Tibial nerve (tissue), 4 donors: ENCODE measurements around the gene ID3. TPM values are rescaled to one million over a fixed set of nuclear protein-coding genes. Genes with fewer than 3 reads are reported as not detected.

Source experiments
- DNase-seq, 2 donors: peaks; one replicate each; pipeline ENCODE4 v3.0.0-alpha.2; 2019; ENCODE audit warnings: low spot score in 2 of 2
- H3K27ac ChIP-seq, 4 donors: fragments of 200-600 bp; sonication (generic) in 3 of 4; one replicate each; pipeline ENCODE4 v1.5.1; 2017 to 2019; ENCODE audit warnings: mild to moderate bottlenecking in 1 of 4
- H3K27me3 ChIP-seq, 2 donors: fragments of 200-600 bp; sonication (generic) in 1 of 2; one replicate each; pipeline versions ENCODE4 v1.5.1 to v1.6.0; 2017 to 2019
- H3K36me3 ChIP-seq, 3 donors: fragments of 200-600 bp; sonication (generic); one replicate each; pipeline ENCODE4 v1.5.1; 2018 to 2019
- H3K4me1 ChIP-seq, 4 donors: fragments of 200-600 bp; sonication (generic) in 3 of 4; one replicate each; pipeline ENCODE4 v1.5.1; 2017 to 2019
- H3K4me3 ChIP-seq, 4 donors: fragments of 200-600 bp; sonication (generic) in 3 of 4; one replicate each; pipeline ENCODE4 v1.5.1; 2017 to 2019; ENCODE audit warnings: mild to moderate bottlenecking in 1 of 4, moderate library complexity in 1 of 4
- H3K9me3 ChIP-seq, 4 donors: fragments of 200-600 bp; sonication (generic) in 3 of 4; one replicate each; pipeline ENCODE4 v1.5.1; 2017 to 2019
- CTCF ChIP-seq, 5 experiments: fragments of 200-600 bp in 3 of 5; fragments of 450-650 bp in 2 of 5; sonication (generic) in 3 of 5; IDR thresholded peaks; one replicate each; pipeline ENCODE4 v1.5.1; 2016 to 2019; ENCODE audit warnings: antibody characterized with exemption in 5 of 5, mild to moderate bottlenecking in 3 of 5, moderate library complexity in 2 of 5
- EP300 ChIP-seq, 2 donors: sonication (generic); formaldehyde crosslinking; IDR thresholded peaks; one replicate each; pipeline ENCODE4 v1.6.1; 2017; ENCODE audit warnings: antibody characterized with exemption in 2 of 2, mild to moderate bottlenecking in 1 of 2
- POLR2A ChIP-seq, 2 donors: fragments of 450-650 bp; IDR thresholded peaks; one replicate each; pipeline ENCODE4 v1.6.1; 2017; ENCODE audit warnings: antibody characterized with exemption in 2 of 2, mild to moderate bottlenecking in 2 of 2, moderate library complexity in 2 of 2
- WGBS, 2 donors: methylation state at CpG; one replicate each; pipeline ENCODE4 v1.1.5; 2018; 5-methylcytosine and 5-hydroxymethylcytosine counted together
- total RNA-seq, 4 donors: library from RNA; depleted of rRNA; stranded (reverse); fragments of >200 nt; gene quantifications; one replicate each; pipeline ENCODE4 v1.1.0, GENCODE V29; 2016

Gene ID3
- total RNA-seq, 4 donors from 2014 or later = 263 to 369 (median 312) TPM

- Histone ChIP-seq H3K27ac (peak overlapping the region in 3 of 4 donors; percentile 73 to 91 (median 83)), H3K4me1 (peaks cover 0 to 42% (median 31%) of the 10 kb centered on the region in 4 donors), H3K27me3 (no peaks in the 10 kb centered on the region), H3K9me3 (no peaks in the 10 kb centered on the region), H3K4me3 (no peak overlapping the region), H3K36me3 (no peaks in the 10 kb centered on the region)
- TF ChIP-seq EP300 (IDR thresholded peaks at IDR 0.05) = no peak
- TF ChIP-seq CTCF (IDR thresholded peaks at IDR 0.05) = no peak
- TF ChIP-seq POLR2A (IDR thresholded peaks at IDR 0.05) = no peak
- WGBS, 2 donors = 77 to 80% methylated on average over 5 of the region's 5 CpGs
- DNase-seq = no peak
Measured at GRCh38 chr1:23575226-23575810, 16.0 kb upstream of the ID3 start.

GRCh38 chr1:23574265-23574754, 15.0 kb upstream of the ID3 start:
- DNase-seq = no peak
- Histone ChIP-seq H3K27ac (no peak overlapping the region), H3K27me3 (no peaks in the 10 kb centered on the region), H3K4me1 (peaks cover 0 to 51% (median 35%) of the 10 kb centered on the region in 4 donors), H3K36me3 (no peaks in the 10 kb centered on the region), H3K9me3 (no peaks in the 10 kb centered on the region), H3K4me3 (no peak overlapping the region)
- 83 to 86% methylated on average over 2 of the region's 2 CpGs for WGBS, 2 donors
- TF ChIP-seq CTCF (IDR thresholded peaks at IDR 0.05) = no peak
- TF ChIP-seq EP300 (IDR thresholded peaks at IDR 0.05) = no peak
- TF ChIP-seq POLR2A (IDR thresholded peaks at IDR 0.05) = no peak

GRCh38 chr1:23573574-23574182, 14.4 kb upstream of the ID3 start:
- peaks cover 0 to 54% (median 38%) of the 10 kb centered on the region in 4 donors for H3K4me1 ChIP-seq
- H3K9me3 ChIP-seq = no peaks in the 10 kb centered on the region
- no peak overlapping the region for H3K4me3 ChIP-seq
- H3K27me3 ChIP-seq = no peaks in the 10 kb centered on the region
- TF ChIP-seq POLR2A (IDR thresholded peaks at IDR 0.05) (no peak), EP300 (IDR thresholded peaks at IDR 0.05) (no peak), CTCF (IDR thresholded peaks at IDR 0.05) (no peak)
- peak overlapping the region in 1 of 4 donors; percentile 13 for H3K27ac ChIP-seq
- 70 to 81% methylated on average over 4 of the region's 4 CpGs for WGBS, 2 donors
- no peak for DNase-seq
- H3K36me3 ChIP-seq = no peaks in the 10 kb centered on the region

- DNase-seq = no peak
- WGBS, 2 donors = 71 to 78% methylated on average over 3 of the region's 3 CpGs
- H3K27ac ChIP-seq = peak overlapping the region in 1 of 4 donors; percentile 97
- H3K36me3 ChIP-seq = no peaks in the 10 kb centered on the region
- H3K9me3 ChIP-seq = no peaks in the 10 kb centered on the region
- TF ChIP-seq POLR2A (IDR thresholded peaks at IDR 0.05) = no peak
- no peak for TF ChIP-seq CTCF (IDR thresholded peaks at IDR 0.05)
- TF ChIP-seq EP300 (IDR thresholded peaks at IDR 0.05) = no peak
- H3K4me3 ChIP-seq = no peak overlapping the region
- peaks cover 0 to 44% (median 19%) of the 10 kb centered on the region in 4 donors for H3K4me1 ChIP-seq
- H3K27me3 ChIP-seq = no peaks in the 10 kb centered on the region
Measured at GRCh38 chr1:23571465-23571864, 12.2 kb upstream of the ID3 start.

- Histone ChIP-seq H3K4me1 (peaks cover 0 to 50% (median 14%) of the 10 kb centered on the region in 4 donors), H3K9me3 (no peaks in the 10 kb centered on the region), H3K4me3 (no peak overlapping the region), H3K27me3 (no peaks in the 10 kb centered on the region), H3K36me3 (no peaks in the 10 kb centered on the region), H3K27ac (peak overlapping the region in 2 of 4 donors; percentile 96 to 97)
- DNase-seq = no peak
- TF ChIP-seq POLR2A (IDR thresholded peaks at IDR 0.05) (no peak), EP300 (IDR thresholded peaks at IDR 0.05) (no peak), CTCF (IDR thresholded peaks at IDR 0.05) (no peak)
- 86 to 91% methylated on average over 4 of the region's 4 CpGs for WGBS, 2 donors
Measured at GRCh38 chr1:23570001-23570691, 10.8 kb upstream of the ID3 start.
